Cardiac fibroblast (primary cell): Measurements from ENCODE around the gene CLGN.

Experiments used
- DNase-seq, 2 donors: peaks; one replicate each; pipeline versions ENCODE4 v3.0.0 to v3.0.0-alpha.2; 2010; ENCODE audit warnings: low read depth in 2 of 2
- H3K4me3 ChIP-seq, 2 donors: replicated peaks in 1 of 2; 1 replicate in 1 of 2; 2 replicates in 1 of 2; pipeline ENCODE4 v1.5.1; 2011; ENCODE audit warnings: low read depth in 2 of 2, low read length in 2 of 2, mild to moderate bottlenecking in 2 of 2, moderate library complexity in 1 of 2
- CTCF ChIP-seq: IDR thresholded peaks from one replicate; pipeline ENCODE4 v1.5.1; 2011; ENCODE audit warnings: low read depth, mild to moderate bottlenecking, low read length, inconsistent platforms

The CLGN gene

GRCh38 chr4:140355288-140355687 is 72.2 kb downstream of the CLGN start:
- no peak for DNase-seq
- no peak overlapping the region for H3K4me3 ChIP-seq
- no peak for TF ChIP-seq CTCF

- no peak overlapping the region for H3K4me3 ChIP-seq
- no peak for TF ChIP-seq CTCF
- no peak for DNase-seq
These were observed 73.7 kb downstream of the CLGN start for GRCh38 chr4:140353786-140354185.

GRCh38 chr4:140351093-140352075 is 76.1 kb downstream of the CLGN start:
- no peak overlapping the region for H3K4me3 ChIP-seq
- DNase-seq: no peak
- TF ChIP-seq CTCF: no peak

- TF ChIP-seq CTCF: no peak
These were observed 77.6 kb downstream of the CLGN start for GRCh38 chr4:140349816-140350215.

GRCh38 chr4:140346136-140346535 is 81.3 kb downstream of the CLGN start:
- no peak for DNase-seq
- no peak for TF ChIP-seq CTCF
- no peak overlapping the region for H3K4me3 ChIP-seq

More at GRCh38 chr4:140349816-140350215, 77.6 kb downstream of the CLGN start:
- no peak for DNase-seq
- no peak overlapping the region for H3K4me3 ChIP-seq

- TF ChIP-seq CTCF: no peak
- no peak for DNase-seq
- no peak overlapping the region for H3K4me3 ChIP-seq
These were observed 82.8 kb downstream of the CLGN start for GRCh38 chr4:140344621-140345020.

- peak in 1 of 2 donors; percentile 53 for DNase-seq
- no peak for TF ChIP-seq CTCF
- H3K4me3 ChIP-seq: no peak overlapping the region
These were observed 83.3 kb downstream of the CLGN start for GRCh38 chr4:140344101-140344500.
